ENCODE measurements around the gene SLC37A4.
"Not testable (repeated sequence)": the region's sequence is repeated elsewhere in the genome, so short reads cannot be mapped to it uniquely, and the experiment has no call there.

SLC37A4 gene

GRCh38 chr11:119012629-119013170, 18.0 kb downstream of the SLC37A4 start:
- Histone ChIP-seq H3K9ac (ENCODE audit: low read depth, low read length) (no peak overlapping the region), H3K9me3 (ENCODE audit: control insufficient read depth, insufficient read depth, low read length) (no peaks in the 10 kb centered on the region), H3K27me3 (ENCODE audit: control insufficient read depth, insufficient read depth, low read length) (no peaks in the 10 kb centered on the region), H3K36me3 (ENCODE audit: control insufficient read depth, insufficient read depth, low read length) (peaks cover 43% of the 10 kb centered on the region), H3K4me1 (ENCODE audit: control insufficient read depth, insufficient read depth, low read length) (no peaks in the 10 kb centered on the region), H3K4me3 (ENCODE audit: low read depth, low read length) (no peak overlapping the region)

- Histone ChIP-seq H3K27me3 (ENCODE audit: control insufficient read depth, insufficient read depth, low read length) (no peaks in the 10 kb centered on the region), H3K4me3 (ENCODE audit: low read depth, low read length) (no peak overlapping the region), H3K36me3 (ENCODE audit: control insufficient read depth, insufficient read depth, low read length) (peaks cover 41% of the 10 kb centered on the region), H3K9me3 (ENCODE audit: control insufficient read depth, insufficient read depth, low read length) (no peaks in the 10 kb centered on the region), H3K9ac (ENCODE audit: low read depth, low read length) (no peak overlapping the region), H3K4me1 (ENCODE audit: control insufficient read depth, insufficient read depth, low read length) (no peaks in the 10 kb centered on the region)
Observed at GRCh38 chr11:119011476-119012053, 19.1 kb downstream of the SLC37A4 start.

- Histone ChIP-seq H3K36me3 (ENCODE audit: control insufficient read depth, insufficient read depth, low read length) (peaks cover 22% of the 10 kb centered on the region), H3K4me3 (ENCODE audit: low read depth, low read length) (no peak overlapping the region), H3K27me3 (ENCODE audit: control insufficient read depth, insufficient read depth, low read length) (no peaks in the 10 kb centered on the region), H3K4me1 (ENCODE audit: control insufficient read depth, insufficient read depth, low read length) (no peaks in the 10 kb centered on the region), H3K9me3 (ENCODE audit: control insufficient read depth, insufficient read depth, low read length) (no peaks in the 10 kb centered on the region), H3K9ac (ENCODE audit: low read depth, low read length) (no peak overlapping the region)
Observed at GRCh38 chr11:119006656-119007055, 24.0 kb downstream of the SLC37A4 start.

- H3K9me3 ChIP-seq (ENCODE audit: control insufficient read depth, insufficient read depth, low read length), result no peaks in the 10 kb centered on the region
- peaks cover 3% of the 10 kb centered on the region for H3K4me1 ChIP-seq (ENCODE audit: control insufficient read depth, insufficient read depth, low read length)
- no peak overlapping the region for H3K4me3 ChIP-seq (ENCODE audit: low read depth, low read length)
- H3K9ac ChIP-seq (ENCODE audit: low read depth, low read length), result no peak overlapping the region
- H3K27me3 ChIP-seq (ENCODE audit: control insufficient read depth, insufficient read depth, low read length), result no peaks in the 10 kb centered on the region
- H3K36me3 ChIP-seq (ENCODE audit: control insufficient read depth, insufficient read depth, low read length), result peaks cover 18% of the 10 kb centered on the region
Observed at GRCh38 chr11:119000906-119001305, 29.8 kb downstream of the SLC37A4 start.

GRCh38 chr11:118998822-118999221, 31.9 kb downstream of the SLC37A4 start:
- no peaks in the 10 kb centered on the region for H3K27me3 ChIP-seq (ENCODE audit: control insufficient read depth, insufficient read depth, low read length)
- H3K4me1 ChIP-seq (ENCODE audit: control insufficient read depth, insufficient read depth, low read length), result peaks cover 3% of the 10 kb centered on the region
- H3K9me3 ChIP-seq (ENCODE audit: control insufficient read depth, insufficient read depth, low read length), result no peaks in the 10 kb centered on the region
- peak overlapping the region; percentile 70 for H3K9ac ChIP-seq (ENCODE audit: low read depth, low read length)
- peak overlapping the region; percentile 100 for H3K4me3 ChIP-seq (ENCODE audit: low read depth, low read length)
- peaks cover 17% of the 10 kb centered on the region for H3K36me3 ChIP-seq (ENCODE audit: control insufficient read depth, insufficient read depth, low read length)

- H3K4me3 ChIP-seq (ENCODE audit: low read depth, low read length), result peak overlapping the region; percentile 100
- peaks cover 17% of the 10 kb centered on the region for H3K36me3 ChIP-seq (ENCODE audit: control insufficient read depth, insufficient read depth, low read length)
- H3K4me1 ChIP-seq (ENCODE audit: control insufficient read depth, insufficient read depth, low read length), result peaks cover 3% of the 10 kb centered on the region
- H3K27me3 ChIP-seq (ENCODE audit: control insufficient read depth, insufficient read depth, low read length), result no peaks in the 10 kb centered on the region
- no peaks in the 10 kb centered on the region for H3K9me3 ChIP-seq (ENCODE audit: control insufficient read depth, insufficient read depth, low read length)
- peak overlapping the region; percentile 70 for H3K9ac ChIP-seq (ENCODE audit: low read depth, low read length)
Observed at GRCh38 chr11:118998388-118998717, 32.3 kb downstream of the SLC37A4 start.

GRCh38 chr11:118997627-118998387, 32.9 kb downstream of the SLC37A4 start, which contains the start of gene CENATAC:
Gene CENATAC (plus strand): TSS chr11:118998138. CDS start chr11:118998198, 60 bp downstream.
- Histone ChIP-seq H3K9ac (ENCODE audit: low read depth, low read length) (peak within 1 kb of the TSS; percentile 76), H3K27me3 (ENCODE audit: control insufficient read depth, insufficient read depth, low read length) (no peaks in the 10 kb centered on the region), H3K4me1 (ENCODE audit: control insufficient read depth, insufficient read depth, low read length) (peaks cover 3% of the 10 kb centered on the region), H3K9me3 (ENCODE audit: control insufficient read depth, insufficient read depth, low read length) (no peaks in the 10 kb centered on the region), H3K4me3 (ENCODE audit: low read depth, low read length) (peak within 1 kb of the TSS; percentile 100), H3K36me3 (ENCODE audit: control insufficient read depth, insufficient read depth, low read length) (peaks cover 12% of the 10 kb centered on the region)

- no peaks in the 10 kb centered on the region for H3K9me3 ChIP-seq (ENCODE audit: control insufficient read depth, insufficient read depth, low read length)
- H3K27me3 ChIP-seq (ENCODE audit: control insufficient read depth, insufficient read depth, low read length), result no peaks in the 10 kb centered on the region
- H3K36me3 ChIP-seq (ENCODE audit: control insufficient read depth, insufficient read depth, low read length), result peaks cover 10% of the 10 kb centered on the region
- H3K9ac ChIP-seq (ENCODE audit: low read depth, low read length), result peak overlapping the region; percentile 76
- peak overlapping the region; percentile 100 for H3K4me3 ChIP-seq (ENCODE audit: low read depth, low read length)
- peaks cover 3% of the 10 kb centered on the region for H3K4me1 ChIP-seq (ENCODE audit: control insufficient read depth, insufficient read depth, low read length)
Observed at GRCh38 chr11:118996926-118997626, 33.6 kb downstream of the SLC37A4 start.

GRCh38 chr11:118991486-118992038, 39.1 kb downstream of the SLC37A4 start:
- not testable (repeated sequence) for H3K27me3 ChIP-seq (ENCODE audit: control insufficient read depth, insufficient read depth, low read length); H3K9me3 ChIP-seq (ENCODE audit: control insufficient read depth, insufficient read depth, low read length); H3K36me3 ChIP-seq (ENCODE audit: control insufficient read depth, insufficient read depth, low read length); H3K4me3 ChIP-seq (ENCODE audit: low read depth, low read length); H3K9ac ChIP-seq (ENCODE audit: low read depth, low read length); H3K4me1 ChIP-seq (ENCODE audit: control insufficient read depth, insufficient read depth, low read length)

GRCh38 chr11:118988280-118988679, 42.4 kb downstream of the SLC37A4 start:
- no peak overlapping the region for H3K4me3 ChIP-seq (ENCODE audit: low read depth, low read length)
- H3K9me3 ChIP-seq (ENCODE audit: control insufficient read depth, insufficient read depth, low read length), result no peaks in the 10 kb centered on the region
- no peaks in the 10 kb centered on the region for H3K27me3 ChIP-seq (ENCODE audit: control insufficient read depth, insufficient read depth, low read length)
- no peak overlapping the region for H3K9ac ChIP-seq (ENCODE audit: low read depth, low read length)
- H3K36me3 ChIP-seq (ENCODE audit: control insufficient read depth, insufficient read depth, low read length), result no peaks in the 10 kb centered on the region
- peaks cover 3% of the 10 kb centered on the region for H3K4me1 ChIP-seq (ENCODE audit: control insufficient read depth, insufficient read depth, low read length)

GRCh38 chr11:118984825-118985224, 45.9 kb downstream of the SLC37A4 start:
- Histone ChIP-seq H3K36me3 (ENCODE audit: control insufficient read depth, insufficient read depth, low read length) (no peaks in the 10 kb centered on the region), H3K9ac (ENCODE audit: low read depth, low read length) (no peak overlapping the region), H3K4me1 (ENCODE audit: control insufficient read depth, insufficient read depth, low read length) (peaks cover 14% of the 10 kb centered on the region), H3K27me3 (ENCODE audit: control insufficient read depth, insufficient read depth, low read length) (peaks cover 6% of the 10 kb centered on the region), H3K9me3 (ENCODE audit: control insufficient read depth, insufficient read depth, low read length) (no peaks in the 10 kb centered on the region), H3K4me3 (ENCODE audit: low read depth, low read length) (no peak overlapping the region)
